Esophagus muscularis mucosa (tissue), 4 donors: Measurements from ENCODE around the gene TUBA3E. TPM values are rescaled to one million over a fixed set of nuclear protein-coding genes. Genes with fewer than 3 reads are reported as not detected.
"Not testable (repeated sequence)": the region's sequence is repeated elsewhere in the genome, so short reads cannot be mapped to it uniquely, and the experiment has no call there.

Experiments used
- DNase-seq: peaks from one replicate; pipeline ENCODE4 v3.0.0-alpha.2; 2017; ENCODE audit errors: extremely low spot score
- H3K27ac ChIP-seq, 4 donors: fragments of 200-600 bp; sonication (generic); replicated peaks in 1 of 4; 1 replicate in 3 of 4; 2 replicates in 1 of 4; pipeline ENCODE4 v1.5.1; 2016 to 2019; ENCODE audit warnings: mild to moderate bottlenecking in 1 of 4
- H3K27me3 ChIP-seq, 4 donors: fragments of 200-600 bp; sonication (generic); one replicate each; pipeline versions ENCODE4 v1.5.1 to v1.6.0; 2016 to 2019
- H3K36me3 ChIP-seq, 4 donors: fragments of 200-600 bp; sonication (generic); one replicate each; pipeline ENCODE4 v1.5.1; 2016 to 2019
- H3K4me1 ChIP-seq, 4 donors: fragments of 200-600 bp; sonication (generic); one replicate each; pipeline ENCODE4 v1.5.1; 2016 to 2019
- H3K4me3 ChIP-seq, 4 donors: fragments of 200-600 bp; sonication (generic); 1 replicate in 2 of 4; 2 replicates in 2 of 4; pipeline ENCODE4 v1.5.1; 2016 to 2019; ENCODE audit warnings: mild to moderate bottlenecking in 4 of 4, moderate library complexity in 1 of 4
- H3K9me3 ChIP-seq, 4 donors: fragments of 200-600 bp; sonication (generic); 1 replicate in 3 of 4; 2 replicates in 1 of 4; pipeline ENCODE4 v1.5.1; 2016 to 2019
- EP300 ChIP-seq: sonication (generic); formaldehyde crosslinking; IDR thresholded peaks from one replicate; pipeline ENCODE4 v1.6.1; 2017; ENCODE audit warnings: antibody characterized with exemption
- POLR2A ChIP-seq: fragments of 450-650 bp; IDR thresholded peaks from one replicate; pipeline ENCODE4 v1.6.1; 2017; ENCODE audit warnings: antibody characterized with exemption, moderate library complexity, mild to moderate bottlenecking, low read depth
- POLR2AphosphoS5 ChIP-seq, 2 donors: sonication (generic); formaldehyde crosslinking; IDR thresholded peaks; one replicate each; pipeline ENCODE4 v1.6.1; 2017; ENCODE audit warnings: antibody characterized with exemption in 2 of 2
- WGBS: methylation state at CpG from one replicate; pipeline ENCODE4 v1.1.5; 2018; 5-methylcytosine and 5-hydroxymethylcytosine counted together
- intact Hi-C: fragments of 100-400 bp; cut with DNase I; formaldehyde crosslinking; loops from one replicate; pipeline ENCODE4 v1.15.1; 2023
- total RNA-seq, 4 donors: library from RNA; depleted of rRNA; stranded (reverse); fragments of >200 nt; gene quantifications; one replicate each; pipeline versions ENCODE4 v1.1.0 to v1.2.1, GENCODE V29; 2016
- TF ChIP-seq, protein P1 (sequence below), 3 experiments: fragments of 200-600 bp in 2 of 3; fragments of 450-650 bp in 1 of 3; sonication (generic) in 2 of 3; IDR thresholded peaks; one replicate each; pipeline ENCODE4 v1.5.1; 2017 to 2019; ENCODE audit warnings: antibody characterized with exemption in 3 of 3, mild to moderate bottlenecking in 2 of 3, moderate library complexity in 1 of 3

Gene TUBA3E
- total RNA-seq, 4 donors from 2014 or later, result not detected

DNA sequence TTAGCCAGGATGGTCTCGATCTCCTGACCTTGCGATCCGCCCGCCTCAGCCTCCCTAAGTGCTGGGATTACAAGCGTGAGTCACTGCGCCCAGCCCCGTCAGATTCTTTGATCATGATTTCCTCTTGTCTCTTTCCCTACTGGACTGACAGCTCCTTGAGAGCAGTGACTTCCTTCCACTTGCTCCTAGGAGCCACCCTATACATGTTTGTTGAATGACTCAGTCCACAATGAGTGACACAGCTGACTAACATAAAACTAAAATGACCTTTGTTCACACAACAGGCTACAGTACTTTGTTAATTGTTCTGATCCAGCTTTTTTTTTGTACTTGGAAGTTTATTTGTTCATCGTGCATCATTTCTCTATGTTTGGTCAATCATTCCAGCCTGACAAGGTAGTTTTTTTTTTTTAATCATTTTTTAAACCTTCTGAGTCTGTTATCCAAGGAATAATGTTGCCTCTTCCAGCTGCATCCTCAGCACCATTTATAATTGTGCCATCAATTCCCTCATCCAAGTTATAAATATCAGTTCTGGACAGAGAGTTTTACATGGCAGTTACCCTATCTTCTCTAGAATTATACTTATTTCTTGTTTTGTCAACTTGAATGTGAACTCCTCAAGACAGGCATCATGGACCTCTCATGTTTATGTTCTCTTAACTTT lies 42.9 kb upstream of the TUBA3E start:
- Histone ChIP-seq H3K27ac (no peak overlapping the region), H3K27me3 (peaks cover 0 to 13% (median 0%) of the 10 kb centered on the region in 4 donors), H3K9me3 (peaks cover 0 to 3% (median 0%) of the 10 kb centered on the region in 4 donors), H3K4me3 (no peak overlapping the region), H3K36me3 (no peaks in the 10 kb centered on the region), H3K4me1 (no peaks in the 10 kb centered on the region)
- intact Hi-C loops, result no loop called here
- peak; percentile 21 for DNase-seq
- 92% methylated on average over 8 of the region's 8 CpGs for WGBS
- TF ChIP-seq POLR2A, result no peak
- TF ChIP-seq EP300, result no peak

DNA sequence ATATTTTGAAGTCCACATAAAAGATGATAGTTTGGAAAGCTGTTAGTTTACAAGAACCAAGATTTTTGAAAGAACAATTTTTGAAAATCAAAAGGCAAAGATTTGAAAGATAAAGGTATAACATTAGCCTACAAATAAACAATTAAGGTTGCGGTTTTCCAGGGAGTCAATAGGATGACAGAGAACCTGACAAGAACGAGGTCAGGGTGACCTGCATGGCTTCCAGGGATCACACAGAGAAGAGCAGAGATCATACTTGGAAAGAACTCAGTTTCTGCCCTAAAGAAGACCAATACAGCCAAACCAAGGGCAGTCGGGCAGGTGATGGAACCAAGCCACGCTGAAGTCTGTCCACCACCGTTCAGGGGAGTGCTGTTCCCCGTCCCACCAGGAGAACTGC lies 41.3 kb upstream of the TUBA3E start:
- DNase-seq, H3K27ac ChIP-seq, H3K4me3 ChIP-seq, intact Hi-C loops, H3K4me1 ChIP-seq, H3K27me3 ChIP-seq, H3K36me3 ChIP-seq, H3K9me3 ChIP-seq: not testable (repeated sequence)
- WGBS, result 84% methylated on average over 5 of the region's 6 CpGs

DNA sequence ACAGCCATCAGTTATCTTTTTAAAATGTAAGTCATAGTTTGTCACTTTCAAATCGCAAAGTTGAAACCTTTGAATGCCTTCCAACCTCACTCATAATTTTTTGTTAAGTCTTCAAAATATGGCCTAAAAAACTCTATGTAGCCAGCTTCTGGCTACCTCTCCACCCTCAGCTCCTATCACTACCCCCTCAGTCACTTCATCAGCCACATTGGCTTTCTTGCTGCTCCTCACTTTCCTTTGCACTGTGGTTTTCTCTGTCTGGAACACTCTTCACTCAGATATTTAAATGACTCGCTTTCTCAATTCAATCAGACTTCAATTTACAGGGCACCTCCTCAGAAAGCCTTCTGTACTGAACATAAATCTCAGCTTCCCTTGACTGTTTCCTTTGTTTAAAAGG lies 34.8 kb upstream of the TUBA3E start:
- H3K36me3 ChIP-seq, intact Hi-C loops, H3K27ac ChIP-seq, H3K4me3 ChIP-seq, H3K9me3 ChIP-seq, DNase-seq: not testable (repeated sequence)
- WGBS, result 93% methylated on average over 2 of the region's 2 CpGs
- peaks cover 0 to 31% (median 2%) of the 10 kb centered on the region in 4 donors for H3K27me3 ChIP-seq
- peaks cover 0 to 13% (median 0%) of the 10 kb centered on the region in 4 donors for H3K4me1 ChIP-seq

DNA sequence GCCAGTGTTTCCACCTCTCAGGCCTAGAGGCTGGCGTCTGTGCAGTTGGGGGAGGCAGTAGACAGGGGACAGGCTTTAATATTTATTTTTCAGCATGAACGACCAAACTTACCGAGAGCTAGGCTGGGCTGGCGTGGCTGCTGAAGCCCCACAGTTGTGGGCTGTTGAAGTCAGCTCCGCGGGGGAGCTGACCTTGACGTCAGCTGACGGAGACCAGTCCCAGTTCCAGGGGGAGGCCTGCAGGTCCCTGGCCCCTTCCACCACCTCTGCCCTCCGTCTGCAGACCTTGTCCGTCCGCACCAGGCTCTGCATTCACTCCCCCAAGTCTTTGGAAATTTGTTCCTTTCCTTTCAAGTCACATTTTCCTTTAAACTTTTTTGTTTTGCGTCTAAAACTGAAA lies 33.4 kb upstream of the TUBA3E start:
- Histone ChIP-seq H3K4me1 (peaks cover 0 to 13% (median 0%) of the 10 kb centered on the region in 4 donors), H3K4me3 (no peak overlapping the region), H3K9me3 (no peaks in the 10 kb centered on the region), H3K27me3 (peaks cover 0 to 31% (median 2%) of the 10 kb centered on the region in 4 donors), H3K27ac (no peak overlapping the region), H3K36me3 (no peaks in the 10 kb centered on the region)
- intact Hi-C loops, result no loop called here
- 85% methylated on average over 12 of the region's 12 CpGs for WGBS
- TF ChIP-seq, protein P1, sequence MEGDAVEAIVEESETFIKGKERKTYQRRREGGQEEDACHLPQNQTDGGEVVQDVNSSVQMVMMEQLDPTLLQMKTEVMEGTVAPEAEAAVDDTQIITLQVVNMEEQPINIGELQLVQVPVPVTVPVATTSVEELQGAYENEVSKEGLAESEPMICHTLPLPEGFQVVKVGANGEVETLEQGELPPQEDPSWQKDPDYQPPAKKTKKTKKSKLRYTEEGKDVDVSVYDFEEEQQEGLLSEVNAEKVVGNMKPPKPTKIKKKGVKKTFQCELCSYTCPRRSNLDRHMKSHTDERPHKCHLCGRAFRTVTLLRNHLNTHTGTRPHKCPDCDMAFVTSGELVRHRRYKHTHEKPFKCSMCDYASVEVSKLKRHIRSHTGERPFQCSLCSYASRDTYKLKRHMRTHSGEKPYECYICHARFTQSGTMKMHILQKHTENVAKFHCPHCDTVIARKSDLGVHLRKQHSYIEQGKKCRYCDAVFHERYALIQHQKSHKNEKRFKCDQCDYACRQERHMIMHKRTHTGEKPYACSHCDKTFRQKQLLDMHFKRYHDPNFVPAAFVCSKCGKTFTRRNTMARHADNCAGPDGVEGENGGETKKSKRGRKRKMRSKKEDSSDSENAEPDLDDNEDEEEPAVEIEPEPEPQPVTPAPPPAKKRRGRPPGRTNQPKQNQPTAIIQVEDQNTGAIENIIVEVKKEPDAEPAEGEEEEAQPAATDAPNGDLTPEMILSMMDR (IDR thresholded peaks at IDR 0.05), result no peak
- TF ChIP-seq POLR2A (no peak), POLR2AphosphoS5 (IDR thresholded peaks at IDR 0.05) (no peak), EP300 (no peak)
- DNase-seq, result no peak

DNA sequence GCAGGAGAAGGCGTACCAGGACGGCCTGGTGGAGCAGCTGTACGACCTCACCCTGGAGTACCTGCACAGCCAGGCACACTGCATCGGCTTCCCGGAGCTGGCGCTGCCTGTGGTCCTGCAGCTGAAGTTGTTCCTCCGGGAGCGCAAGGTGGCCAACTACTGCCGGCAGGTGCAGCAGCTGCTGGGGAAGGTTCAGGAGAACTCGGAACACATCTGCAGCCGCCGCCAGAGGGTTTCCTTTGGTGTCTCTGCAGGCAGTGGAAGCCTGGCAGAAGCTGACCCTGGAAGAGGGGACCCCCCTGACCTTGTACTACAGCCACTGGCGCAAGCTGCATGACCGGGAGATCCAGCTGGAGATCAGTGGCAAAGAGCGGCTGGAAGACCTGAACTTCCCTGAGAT lies 32.7 kb upstream of the TUBA3E start:
- DNase-seq, H3K9me3 ChIP-seq, intact Hi-C loops, H3K4me3 ChIP-seq, H3K36me3 ChIP-seq, H3K27ac ChIP-seq: not testable (repeated sequence)
- Histone ChIP-seq H3K4me1 (peaks cover 0 to 13% (median 0%) of the 10 kb centered on the region in 4 donors), H3K27me3 (peaks cover 0 to 31% (median 2%) of the 10 kb centered on the region in 4 donors)
- 89% methylated on average over 3 of the region's 15 CpGs for WGBS

DNA sequence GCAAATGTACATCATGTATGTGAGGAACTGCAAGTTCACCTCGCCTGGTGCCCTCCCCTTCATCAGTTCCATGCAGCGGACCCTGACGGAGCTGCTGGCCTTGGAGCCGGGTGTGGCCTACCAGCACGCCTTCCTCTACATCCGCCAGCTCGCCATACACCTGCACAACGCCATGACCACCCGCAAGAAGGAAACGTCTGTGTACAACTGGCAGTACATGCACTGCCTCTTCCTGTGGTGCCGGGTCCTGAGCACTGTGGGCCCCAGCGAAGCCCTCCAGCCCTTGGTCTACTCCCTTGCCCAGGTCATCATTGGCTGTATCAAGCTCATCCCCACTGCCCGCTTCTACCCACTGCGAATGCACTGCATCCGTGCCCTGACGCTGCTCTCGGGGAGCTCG lies 32.1 kb upstream of the TUBA3E start:
- H3K9me3 ChIP-seq, H3K27ac ChIP-seq, H3K36me3 ChIP-seq, H3K4me3 ChIP-seq, DNase-seq, intact Hi-C loops: not testable (repeated sequence)
- Histone ChIP-seq H3K4me1 (peaks cover 0 to 13% (median 0%) of the 10 kb centered on the region in 4 donors), H3K27me3 (peaks cover 0 to 31% (median 2%) of the 10 kb centered on the region in 4 donors)
- 95% methylated on average over 14 of the region's 18 CpGs for WGBS

DNA sequence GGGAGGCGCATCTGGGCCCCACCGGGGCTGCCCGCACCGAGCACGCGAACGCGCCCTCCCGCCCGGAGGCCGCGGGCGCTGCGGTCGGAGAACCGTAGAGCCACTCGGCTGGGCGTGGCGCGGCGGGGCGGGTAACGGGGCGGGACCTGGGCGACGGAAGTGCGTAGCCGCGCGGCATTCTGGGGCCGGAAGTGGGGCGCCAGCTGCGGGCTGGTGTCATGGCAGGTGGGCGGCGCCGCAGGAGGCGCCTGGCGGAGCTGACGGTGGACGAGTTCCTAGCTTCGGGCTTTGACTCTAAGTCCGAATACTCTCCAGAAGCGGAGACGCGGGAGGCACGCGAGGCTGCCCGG lies 30.9 kb upstream of the TUBA3E start:
- intact Hi-C loops, H3K27ac ChIP-seq, H3K9me3 ChIP-seq, H3K36me3 ChIP-seq, DNase-seq: not testable (repeated sequence)
- Histone ChIP-seq H3K4me1 (peaks cover 0 to 13% (median 0%) of the 10 kb centered on the region in 4 donors), H3K4me3 (peak overlapping the region; percentile 25 to 46 (median 31)), H3K27me3 (peaks cover 0 to 31% (median 2%) of the 10 kb centered on the region in 4 donors)
- WGBS, result no CpG with 5 or more reads among the region's 48 CpGs

DNA sequence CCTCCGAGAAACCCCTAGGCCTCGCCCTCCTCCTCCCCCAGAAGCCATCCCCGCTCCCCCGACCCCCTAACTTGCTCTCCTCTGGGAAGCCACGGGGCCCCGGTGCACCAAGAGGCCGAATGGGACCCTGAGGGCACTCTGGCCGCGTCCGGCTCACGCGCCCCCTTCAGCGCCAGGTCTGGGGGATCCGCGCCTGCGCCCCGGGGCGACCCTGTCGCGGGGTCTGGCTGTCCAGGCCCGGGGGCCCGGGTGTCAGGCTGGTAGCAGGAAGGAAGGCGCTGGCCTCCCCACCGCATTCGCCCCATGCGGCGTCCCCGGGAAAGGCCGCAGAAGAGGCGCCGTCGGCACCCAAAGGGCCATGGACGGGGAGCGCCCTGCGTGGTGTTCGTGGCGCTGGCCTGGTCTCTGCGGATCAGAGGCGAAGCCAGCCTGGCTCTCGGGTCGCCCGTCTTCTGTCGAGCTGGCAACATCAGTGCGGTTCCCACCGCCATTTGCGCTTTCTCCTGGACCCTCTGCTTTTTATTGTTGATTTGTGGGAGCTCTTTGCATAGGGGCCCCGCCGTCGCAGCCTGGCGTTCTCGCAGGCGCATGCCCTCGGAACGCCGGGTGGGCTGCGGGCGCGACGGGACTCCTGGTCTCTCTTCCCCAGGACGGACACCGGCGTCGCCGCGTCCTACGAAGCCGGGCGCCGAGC lies 30.4 kb upstream of the TUBA3E start:
- DNase-seq, intact Hi-C loops, H3K9me3 ChIP-seq, H3K27ac ChIP-seq, H3K36me3 ChIP-seq: not testable (repeated sequence)
- H3K4me3 ChIP-seq, result peak overlapping the region; percentile 25 to 46 (median 31)
- peaks cover 0 to 31% (median 2%) of the 10 kb centered on the region in 4 donors for H3K27me3 ChIP-seq
- WGBS, result 78% methylated on average over 21 of the region's 69 CpGs
- peaks cover 0 to 13% (median 0%) of the 10 kb centered on the region in 4 donors for H3K4me1 ChIP-seq

DNA sequence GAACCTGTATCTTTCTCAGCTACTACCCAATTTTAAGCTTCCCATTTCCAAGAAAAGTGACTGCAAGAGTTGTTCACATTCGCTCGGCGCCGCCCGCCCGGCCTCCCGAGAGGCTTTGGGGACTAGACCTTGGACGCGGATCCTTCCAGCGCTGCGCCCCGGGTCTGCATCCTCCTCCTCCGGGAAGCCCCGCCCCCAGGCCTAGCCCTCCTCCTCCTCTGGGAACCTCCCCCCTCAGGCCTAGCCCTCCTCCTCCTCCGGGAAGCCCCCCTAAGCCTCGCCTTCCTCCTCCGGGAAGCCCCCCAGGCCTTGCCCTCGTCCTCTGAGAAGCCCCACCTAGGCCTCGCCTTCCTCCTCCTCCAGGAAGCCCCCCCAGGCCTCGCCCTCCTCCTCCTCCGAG lies 29.8 kb upstream of the TUBA3E start:
- 91% methylated on average over 19 of the region's 21 CpGs for WGBS
- H3K27me3 ChIP-seq, result peaks cover 0 to 31% (median 2%) of the 10 kb centered on the region in 4 donors
- H3K27ac ChIP-seq, intact Hi-C loops, DNase-seq, H3K36me3 ChIP-seq, H3K4me3 ChIP-seq, H3K9me3 ChIP-seq: not testable (repeated sequence)
- peaks cover 0 to 13% (median 0%) of the 10 kb centered on the region in 4 donors for H3K4me1 ChIP-seq

DNA sequence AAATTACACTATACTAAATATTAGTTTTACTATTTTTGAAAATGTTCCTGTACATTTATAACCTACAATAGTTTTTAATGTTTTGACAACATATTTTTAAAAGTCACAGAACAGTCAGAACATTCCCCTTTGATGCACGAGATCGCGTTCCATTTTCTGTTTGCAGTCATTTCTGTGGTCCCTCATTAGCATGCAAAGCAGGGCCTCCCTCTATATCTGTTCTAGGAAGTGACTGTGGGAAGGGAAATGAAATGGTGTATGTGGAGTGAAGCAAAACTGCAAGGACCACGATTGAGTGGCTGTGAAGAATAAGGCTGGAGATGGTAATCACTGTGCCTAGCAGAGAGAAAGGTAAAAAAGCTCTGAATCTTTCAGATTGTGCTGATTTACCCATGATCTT lies 24.3 kb upstream of the TUBA3E start:
- whole genome bisulfite sequencing, result 55% methylated on average over 4 of the region's 4 CpGs
- intact Hi-C loops, H3K4me1 ChIP-seq, H3K4me3 ChIP-seq, H3K27ac ChIP-seq, H3K9me3 ChIP-seq, H3K36me3 ChIP-seq, DNase-seq: not testable (repeated sequence)
- H3K27me3 ChIP-seq, result peaks cover 0 to 17% (median 0%) of the 10 kb centered on the region in 4 donors

DNA sequence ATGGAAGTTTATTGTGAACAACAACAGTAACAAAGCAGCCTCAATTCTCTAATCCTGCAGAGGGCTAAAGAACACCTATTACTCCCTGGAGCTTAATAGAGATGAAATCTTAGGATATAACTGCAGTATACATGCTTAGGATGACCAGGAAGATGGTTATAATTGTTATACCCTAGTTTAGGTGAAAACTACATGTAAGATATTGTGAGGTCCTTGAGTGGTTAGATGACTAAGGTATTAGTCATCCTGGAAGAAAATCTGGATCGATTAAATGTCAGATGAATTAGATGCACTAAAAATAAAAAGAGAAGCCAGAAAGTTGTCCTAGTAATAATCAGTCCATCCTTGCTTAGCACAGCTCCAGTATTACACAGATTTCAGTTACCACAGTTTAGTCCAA lies 22.3 kb upstream of the TUBA3E start:
- H3K4me1 ChIP-seq, H3K36me3 ChIP-seq, DNase-seq, H3K9me3 ChIP-seq, H3K4me3 ChIP-seq, intact Hi-C loops, H3K27ac ChIP-seq: not testable (repeated sequence)
- peaks cover 0 to 17% (median 0%) of the 10 kb centered on the region in 4 donors for H3K27me3 ChIP-seq
- 75% methylated on average over 1 of the region's 1 CpG for WGBS
